Brain microvascular endothelial cell (primary cell): ENCODE measurements around the gene HOXB5.

ENCODE experiments used
- DNase-seq: peaks from one replicate; pipeline ENCODE4 v3.0.0-alpha.2; 2020
- H3K27ac ChIP-seq: fragments of 250-450 bp; sonication (Bioruptor Pico); 2 replicates; pipeline ENCODE4 v1.5.1; 2020; ENCODE audit warnings: mild to moderate bottlenecking, moderate library complexity
- H3K27me3 ChIP-seq: fragments of 250-450 bp; sonication (Bioruptor Pico); replicated peaks from 2 replicates; pipeline ENCODE4 v1.5.1; 2020; ENCODE audit warnings: mild to moderate bottlenecking
- H3K36me3 ChIP-seq: fragments of 250-450 bp; sonication (Bioruptor Pico); replicated peaks from 2 replicates; pipeline ENCODE4 v1.5.1; 2020; ENCODE audit warnings: mild to moderate bottlenecking
- H3K4me3 ChIP-seq: 2 replicates; pipeline ENCODE4 v1.5.1; 2011; ENCODE audit warnings: low read depth, mild to moderate bottlenecking, control low read depth, low read length, moderate library complexity
- CTCF ChIP-seq: IDR thresholded peaks from 2 replicates; pipeline ENCODE4 v1.5.1; 2011; ENCODE audit warnings: low read depth, mild to moderate bottlenecking, moderate library complexity, low read length, control low read depth, inconsistent platforms; ENCODE audit errors: missing control alignments
- in situ Hi-C: cut with HindIII; loops from 2 replicates; pipeline ENCODE4 v1.10.0; 2017; ENCODE audit warnings: low sequenced_read_pairs, low pct_ligation_motif_present

HOXB5 gene

GRCh38 chr17:48625495-48626244 lies 32.1 kb upstream of the HOXB5 start:
- no peak overlapping the region for H3K27ac ChIP-seq
- in situ Hi-C loops: no loop called here
- H3K27me3 ChIP-seq: peaks cover 98% of the 10 kb centered on the region
- DNase-seq: no peak
- TF ChIP-seq CTCF: no peak
- H3K36me3 ChIP-seq: no peaks in the 10 kb centered on the region
- H3K4me3 ChIP-seq: no peak overlapping the region

GRCh38 chr17:48624544-48625494 lies 31.2 kb upstream of the HOXB5 start:
- TF ChIP-seq CTCF: no peak
- Histone ChIP-seq H3K27me3 (peaks cover 98% of the 10 kb centered on the region), H3K27ac (no peak overlapping the region), H3K36me3 (no peaks in the 10 kb centered on the region), H3K4me3 (no peak overlapping the region)
- no peak for DNase-seq
- in situ Hi-C loops: no loop called here

GRCh38 chr17:48624118-48624517 lies 30.5 kb upstream of the HOXB5 start:
- in situ Hi-C loops: no loop called here
- no peak overlapping the region for H3K27ac ChIP-seq
- TF ChIP-seq CTCF: no peak
- H3K4me3 ChIP-seq: no peak overlapping the region
- no peak for DNase-seq
- H3K27me3 ChIP-seq: peaks cover 98% of the 10 kb centered on the region
- H3K36me3 ChIP-seq: no peaks in the 10 kb centered on the region

- Histone ChIP-seq H3K27ac (no peak overlapping the region), H3K4me3 (no peak overlapping the region), H3K36me3 (no peaks in the 10 kb centered on the region), H3K27me3 (peaks cover 97% of the 10 kb centered on the region)
- DNase-seq: no peak
- in situ Hi-C loops: no loop called here
- no peak for TF ChIP-seq CTCF
These were observed 30.0 kb upstream of the HOXB5 start for GRCh38 chr17:48623583-48623982.

- H3K4me3 ChIP-seq: no peak overlapping the region
- in situ Hi-C loops: no loop called here
- H3K36me3 ChIP-seq: no peaks in the 10 kb centered on the region
- no peak for TF ChIP-seq CTCF
- peaks cover 96% of the 10 kb centered on the region for H3K27me3 ChIP-seq
- no peak for DNase-seq
- H3K27ac ChIP-seq: no peak overlapping the region
These were observed 29.3 kb upstream of the HOXB5 start for GRCh38 chr17:48622857-48623256.
